Measurements from ENCODE around the gene ZNF766. TPM values are rescaled to one million over a fixed set of nuclear protein-coding genes. Genes with fewer than 3 reads are reported as not detected.
"Not testable (repeated sequence)": the region's sequence is repeated elsewhere in the genome, so short reads cannot be mapped to it uniquely, and the experiment has no call there.

Gene ZNF766
- total RNA-seq, 1 experiment from 2014 or later: 17.9 TPM

DNA sequence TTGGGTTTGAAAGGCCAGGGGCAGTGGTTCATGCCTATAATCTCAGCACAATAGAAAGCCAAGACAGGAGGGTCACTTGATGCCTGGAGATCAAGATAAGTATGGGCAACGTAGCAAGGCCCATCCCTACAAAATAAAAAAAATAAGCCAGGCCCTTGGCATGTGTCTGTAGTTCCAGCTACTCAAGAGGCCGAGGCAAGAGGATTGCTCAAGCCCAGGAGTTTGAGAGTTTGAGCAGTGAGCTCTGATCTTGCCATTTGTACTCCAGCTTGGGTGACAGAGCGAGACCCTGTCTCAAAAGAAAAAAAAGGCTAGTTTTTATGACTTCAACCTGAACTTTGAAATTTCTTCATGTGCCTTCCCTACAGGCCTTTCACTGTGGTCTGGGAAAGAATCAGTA, 22.4 kb downstream of the ZNF766 start:
- RAD21 ChIA-PET (ENCODE audit: low non-redundant PET in 1 of 2, low total read pairs in 2 of 2, uncharacterized antibody in 2 of 2, unreplicated experiment in 2 of 2): no interaction called here
- no peak overlapping the region for H3K9ac ChIP-seq (ENCODE audit: low read length)
- H3K9me2 ChIP-seq (ENCODE audit: insufficient read depth): no peaks in the 10 kb centered on the region
- DNase-seq (ENCODE audit: low read depth, low spot score) (no peak), ATAC-seq (no peak)
- CTCF ChIA-PET: no interaction called here
- H4K20me1 ChIP-seq (ENCODE audit: insufficient read depth): no peaks in the 10 kb centered on the region
- H3K79me2 ChIP-seq (ENCODE audit: insufficient read depth, low read length): no peaks in the 10 kb centered on the region
- POLR2A ChIA-PET: no interaction called here
- H3K36me3 ChIP-seq (ENCODE audit: control insufficient read depth in 1 of 2, insufficient read depth in 2 of 2, low read length in 2 of 2): peaks cover 13 to 22% of the 10 kb centered on the region in 2 experiments
- peaks cover 8 to 12% of the 10 kb centered on the region in 2 experiments; a peak in 3 of 4 replicates for H3K9me3 ChIP-seq (ENCODE audit: control insufficient read depth in 1 of 2, insufficient read depth in 1 of 2, low read depth in 1 of 2, low read length in 2 of 2)
- no peak overlapping the region for H3K4me3 ChIP-seq (replicated peaks in 1 of 2; ENCODE audit: low read depth in 1 of 2, low read length in 2 of 2)
- H3K27me3 ChIP-seq (ENCODE audit: insufficient read depth, low read length): no peaks in the 10 kb centered on the region
- BruUV-seq (replicated peaks): no TSS peak
- no peak overlapping the region for H3K27ac ChIP-seq (ENCODE audit: low read depth, low read length)
- TF ChIP-seq ZFX (IDR thresholded peaks at IDR 0.05): no peak
- TF ChIP-seq, protein P1, sequence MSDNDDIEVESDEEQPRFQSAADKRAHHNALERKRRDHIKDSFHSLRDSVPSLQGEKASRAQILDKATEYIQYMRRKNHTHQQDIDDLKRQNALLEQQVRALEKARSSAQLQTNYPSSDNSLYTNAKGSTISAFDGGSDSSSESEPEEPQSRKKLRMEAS (IDR thresholded peaks at IDR 0.05): no peak
- no peak for TF ChIP-seq ZNF274 (IDR thresholded peaks at IDR 0.05; ENCODE audit: low read depth, low read length)
- TF ChIP-seq CBX3 (IDR thresholded peaks at IDR 0.05; ENCODE audit: low read depth): no peak
- H2AFZ ChIP-seq (ENCODE audit: low read depth, low read length, poor library complexity, severe bottlenecking): no peak overlapping the region
- H3K4me2 ChIP-seq (ENCODE audit: low read length): no peak overlapping the region
- intact Hi-C loops (cut with micrococcal nuclease): no loop called here
- H3K4me1 ChIP-seq (ENCODE audit: control insufficient read depth in 1 of 2, insufficient read depth in 2 of 2, low read length in 2 of 2): peaks cover 0 to 6% of the 10 kb centered on the region in 2 experiments; a peak in 2 of 4 replicates

DNA sequence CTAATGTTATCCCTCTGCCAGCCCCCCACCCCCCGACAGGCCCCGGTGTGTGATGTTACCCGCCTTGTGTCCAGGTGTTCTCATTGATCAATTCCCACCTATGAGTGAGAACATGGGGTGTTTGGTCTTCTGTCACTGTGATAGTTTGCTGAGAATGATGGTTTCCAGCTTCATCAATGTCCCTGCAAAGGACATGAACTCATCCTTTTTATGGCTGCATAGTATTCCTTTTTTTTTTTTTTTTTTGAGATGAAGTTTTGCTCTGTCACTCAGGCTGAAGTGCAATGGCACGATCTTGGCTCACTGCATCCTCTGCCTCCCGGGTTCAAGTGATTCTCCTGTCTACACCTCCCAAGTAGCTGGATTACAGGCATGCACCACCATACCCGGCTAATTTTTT, 23.6 kb downstream of the ZNF766 start:
- BruUV-seq (replicated peaks); H3K4me3 ChIP-seq (replicated peaks in 1 of 2; ENCODE audit: low read depth in 1 of 2, low read length in 2 of 2); CTCF ChIA-PET; POLR2A ChIA-PET; H3K4me2 ChIP-seq (ENCODE audit: low read length); RAD21 ChIA-PET (ENCODE audit: low non-redundant PET in 1 of 2, low total read pairs in 2 of 2, uncharacterized antibody in 2 of 2, unreplicated experiment in 2 of 2); H3K27me3 ChIP-seq (ENCODE audit: insufficient read depth, low read length); DNase-seq (ENCODE audit: low read depth, low spot score); H2AFZ ChIP-seq (ENCODE audit: low read depth, low read length, poor library complexity, severe bottlenecking); ATAC-seq; H3K9ac ChIP-seq (ENCODE audit: low read length); intact Hi-C loops (cut with micrococcal nuclease); H3K27ac ChIP-seq (ENCODE audit: low read depth, low read length); H3K9me2 ChIP-seq (ENCODE audit: insufficient read depth); H4K20me1 ChIP-seq (ENCODE audit: insufficient read depth); H3K79me2 ChIP-seq (ENCODE audit: insufficient read depth, low read length): not testable (repeated sequence)
- Histone ChIP-seq H3K9me3 (ENCODE audit: control insufficient read depth in 1 of 2, insufficient read depth in 1 of 2, low read depth in 1 of 2, low read length in 2 of 2) (peaks cover 3 to 12% of the 10 kb centered on the region in 2 experiments; a peak in 2 of 4 replicates), H3K36me3 (ENCODE audit: control insufficient read depth in 1 of 2, insufficient read depth in 2 of 2, low read length in 2 of 2) (peaks cover 13 to 22% of the 10 kb centered on the region in 2 experiments), H3K4me1 (ENCODE audit: control insufficient read depth in 1 of 2, insufficient read depth in 2 of 2, low read length in 2 of 2) (peaks cover 0 to 10% of the 10 kb centered on the region in 2 experiments; a peak in 2 of 4 replicates)

All from HCT116 (cell line).